HFFc6 (cell line): ENCODE measurements around the gene TIMM17A. TPM values are rescaled to one million over a fixed set of nuclear protein-coding genes. Genes with fewer than 3 reads are reported as not detected.

Source experiments
- DNase-seq: peaks from one replicate; pipeline ENCODE4 v3.0.0-alpha.2; 2018
- H3K27ac Mint-ChIP-seq: 2 replicates; pipeline ENCODE4 v1.8.0; 2020; ENCODE audit warnings: mild to moderate bottlenecking, mixed read lengths
- H3K27me3 Mint-ChIP-seq: 2 replicates; pipeline ENCODE4 v1.8.0; 2021; ENCODE audit warnings: mild to moderate bottlenecking, moderate library complexity, mixed read lengths; ENCODE audit not compliant: insufficient read depth
- H3K36me3 Mint-ChIP-seq: 2 replicates; pipeline ENCODE4 v1.8.0; 2021; ENCODE audit warnings: low read depth, mixed read lengths
- H3K4me1 Mint-ChIP-seq: 2 replicates; pipeline ENCODE4 v1.8.0; 2020; ENCODE audit warnings: low read depth, mixed read lengths
- H3K4me3 Mint-ChIP-seq: 2 replicates; pipeline ENCODE4 v1.8.0; 2020; ENCODE audit warnings: mild to moderate bottlenecking, moderate library complexity, mixed read lengths
- H3K9me3 Mint-ChIP-seq: 2 replicates; pipeline ENCODE4 v1.8.0; 2020; ENCODE audit warnings: mild to moderate bottlenecking, mixed read lengths
- CTCF ChIP-seq: fragments of 200-600 bp; sonication (generic); IDR thresholded peaks from 2 replicates; pipeline ENCODE4 v1.5.0; 2021; ENCODE audit warnings: antibody characterized with exemption, mild to moderate bottlenecking
- total RNA-seq, 6 experiments: library from RNA; stranded (reverse); fragmentation: NEBNext Ultra II Directional; extraction: Animal tissue kit (Norgen Biotek cat#: 25700); gene quantifications; 2 replicates in 1 of 6; 3 replicates in 5 of 6; pipeline ENCODE4 v1.2.3, GENCODE V29; 2021

Gene TIMM17A
- total RNA-seq, 6 experiments from 2014 or later: 114 to 128 (median 122) TPM

- Mint-ChIP-seq H3K4me3 (no peak overlapping the region), H3K36me3 (peaks cover 21% of the 10 kb centered on the region), H3K4me1 (peaks cover 21% of the 10 kb centered on the region), H3K9me3 (no peaks in the 10 kb centered on the region), H3K27me3 (peaks cover 1% of the 10 kb centered on the region), H3K27ac (no peak overlapping the region)
- no peak for TF ChIP-seq CTCF
- DNase-seq: no peak
Measured at GRCh38 chr1:201925301-201925567, 30.1 kb upstream of the TIMM17A start.

GRCh38 chr1:201925981-201926645 is 29.2 kb upstream of the TIMM17A start:
- H3K9me3 Mint-ChIP-seq: no peaks in the 10 kb centered on the region
- no peak for DNase-seq
- peaks cover 1% of the 10 kb centered on the region for H3K27me3 Mint-ChIP-seq
- H3K27ac Mint-ChIP-seq: no peak overlapping the region
- H3K36me3 Mint-ChIP-seq: peaks cover 12% of the 10 kb centered on the region
- no peak for TF ChIP-seq CTCF
- H3K4me1 Mint-ChIP-seq: peaks cover 16% of the 10 kb centered on the region
- H3K4me3 Mint-ChIP-seq: no peak overlapping the region

GRCh38 chr1:201928266-201928665 is 27.0 kb upstream of the TIMM17A start:
- peaks cover 5% of the 10 kb centered on the region; the same call in 1 of the 2 replicates for H3K4me1 Mint-ChIP-seq
- no peak for DNase-seq

GRCh38 chr1:201930137-201930536 is 25.2 kb upstream of the TIMM17A start:
- Mint-ChIP-seq H3K4me3 (no peak overlapping the region), H3K36me3 (no peaks in the 10 kb centered on the region), H3K9me3 (no peaks in the 10 kb centered on the region), H3K27me3 (no peaks in the 10 kb centered on the region; the same call in 1 of the 2 replicates), H3K4me1 (peaks cover 14% of the 10 kb centered on the region), H3K27ac (no peak overlapping the region)
- no peak for DNase-seq
- TF ChIP-seq CTCF: no peak

More at GRCh38 chr1:201928266-201928665, 27.0 kb upstream of the TIMM17A start:
- H3K27me3 Mint-ChIP-seq: peaks cover 1% of the 10 kb centered on the region
- H3K27ac Mint-ChIP-seq: no peak overlapping the region
- H3K4me3 Mint-ChIP-seq: no peak overlapping the region
- no peaks in the 10 kb centered on the region; the same call in 1 of the 2 replicates for H3K36me3 Mint-ChIP-seq
- no peaks in the 10 kb centered on the region for H3K9me3 Mint-ChIP-seq
- no peak for TF ChIP-seq CTCF

- no peaks in the 10 kb centered on the region; the same call in 1 of the 2 replicates for H3K27me3 Mint-ChIP-seq
- H3K9me3 Mint-ChIP-seq: no peaks in the 10 kb centered on the region
Measured at GRCh38 chr1:201930803-201931202, 24.5 kb upstream of the TIMM17A start.

More at GRCh38 chr1:201930803-201931202, 24.5 kb upstream of the TIMM17A start:
- H3K4me1 Mint-ChIP-seq: peaks cover 15% of the 10 kb centered on the region
- no peak for DNase-seq
- no peak for TF ChIP-seq CTCF
- no peak overlapping the region for H3K4me3 Mint-ChIP-seq
- H3K36me3 Mint-ChIP-seq: no peaks in the 10 kb centered on the region
- H3K27ac Mint-ChIP-seq: no peak overlapping the region
